Keratinocyte (primary cell): ENCODE measurements around the gene MAS1L. TPM values are rescaled to one million over a fixed set of nuclear protein-coding genes. Genes with fewer than 3 reads are reported as not detected.

Experiments used
- DNase-seq: peaks from one replicate; pipeline ENCODE4 v3.0.0-alpha.2; 2011; ENCODE audit warnings: low read depth, missing footprints, low spot score
- FAIRE-seq: peaks from 2 replicates; lab custom pipeline; 2011; peaks lifted over from hg19 to GRCh38; lab: Jason Lieb, UNC
- H2AFZ ChIP-seq: 2 replicates; pipeline ENCODE4 v1.6.0; 2012; ENCODE audit warnings: low read length, control low read depth, inconsistent platforms; ENCODE audit not compliant: control insufficient read depth
- H3K27ac ChIP-seq: 2 replicates; pipeline ENCODE4 v1.5.1; 2011; ENCODE audit warnings: low read length; ENCODE audit not compliant: control insufficient read depth, insufficient read depth
- H3K27me3 ChIP-seq: 3 replicates; pipeline ENCODE4 v1.6.0; 2011; ENCODE audit warnings: low read length; ENCODE audit not compliant: control insufficient read depth, insufficient read depth; ENCODE audit errors: extremely low read depth
- H3K36me3 ChIP-seq, 2 experiments: 2 replicates in 1 of 2; 3 replicates in 1 of 2; pipeline ENCODE4 v1.5.1; 2011; ENCODE audit warnings: low read length in 2 of 2, mild to moderate bottlenecking in 1 of 2; ENCODE audit not compliant: control insufficient read depth in 2 of 2, insufficient read depth in 2 of 2; ENCODE audit errors: extremely low read depth in 1 of 2
- H3K4me1 ChIP-seq: 3 replicates; pipeline ENCODE4 v1.5.1; 2011; ENCODE audit warnings: low read length; ENCODE audit not compliant: control insufficient read depth, insufficient read depth; ENCODE audit errors: extremely low read depth
- H3K4me2 ChIP-seq: 3 replicates; pipeline ENCODE4 v1.6.0; 2011; ENCODE audit warnings: low read depth, low read length; ENCODE audit not compliant: control insufficient read depth, insufficient read depth; ENCODE audit errors: extremely low read depth
- H3K4me3 ChIP-seq, 3 experiments: fragments of 200-600 bp in 1 of 3; sonication (generic) in 1 of 3; 2 replicates in 2 of 3; 3 replicates in 1 of 3; pipeline ENCODE4 v1.5.1; 2011 to 2016; ENCODE audit warnings: low read length in 3 of 3, mild to moderate bottlenecking in 3 of 3, control low read depth in 2 of 3, inconsistent platforms in 1 of 3, low read depth in 1 of 3, mixed read lengths in 1 of 3, mixed run types in 1 of 3, moderate library complexity in 1 of 3; ENCODE audit not compliant: control insufficient read depth in 2 of 3, insufficient read depth in 2 of 3; ENCODE audit errors: extremely low read depth in 1 of 3
- H3K79me2 ChIP-seq: 2 replicates; pipeline ENCODE4 v1.6.0; 2012; ENCODE audit warnings: low read length; ENCODE audit not compliant: control insufficient read depth, insufficient read depth
- H3K9ac ChIP-seq: 3 replicates; pipeline ENCODE4 v1.6.0; 2011; ENCODE audit warnings: low read length; ENCODE audit not compliant: control insufficient read depth, insufficient read depth; ENCODE audit errors: extremely low read depth
- H3K9me1 ChIP-seq: 3 replicates; pipeline ENCODE4 v1.6.0; 2011; ENCODE audit warnings: low read length; ENCODE audit not compliant: control insufficient read depth, insufficient read depth; ENCODE audit errors: extremely low read depth
- H3K9me3 ChIP-seq: 2 replicates; pipeline ENCODE4 v1.5.1; 2012; ENCODE audit warnings: low read depth, low read length; ENCODE audit not compliant: control insufficient read depth
- H4K20me1 ChIP-seq: 3 replicates; pipeline ENCODE4 v1.6.0; 2011; ENCODE audit warnings: low read length; ENCODE audit not compliant: control insufficient read depth, insufficient read depth; ENCODE audit errors: extremely low read depth
- EZH2 ChIP-seq: IDR thresholded peaks from one replicate; pipeline ENCODE4 v1.6.1; 2012; ENCODE audit warnings: inconsistent platforms, mild to moderate bottlenecking, low read length, moderate library complexity
- dilution Hi-C: fragments of 300-500 bp; cut with MboI; formaldehyde crosslinking; loops from one replicate; pipeline ENCODE4 v1.7.0; 2020; ENCODE audit warnings: low sequenced_read_pairs; ENCODE audit not compliant: extremely low pct_ligation_motif_present
- polyA plus RNA-seq, 5 experiments: library from polyadenylated mRNA; depleted of rRNA in 3 of 5; stranded (reverse) in 3 of 5; stranded (forward) in 1 of 5; unstranded in 1 of 5; fragments of >200 nt; gene quantifications; 1 replicate in 1 of 5; 2 replicates in 3 of 5; 3 replicates in 1 of 5; pipeline versions ENCODE4 v1.2.1 to v1.2.3, GENCODE V29; 2011 to 2012; ENCODE audit warnings: missing spikeins in 2 of 5, low read depth in 1 of 5, low replicate concordance in 1 of 5
- TF ChIP-seq, protein P1 (sequence below), 3 experiments: IDR thresholded peaks in 1 of 3; conservative IDR thresholded peaks in 1 of 3; optimal IDR thresholded peaks in 1 of 3; 2 replicates in 2 of 3; 3 replicates in 1 of 3; pipeline versions ENCODE3 to v1.5.1; 2011; ENCODE audit warnings: low read length in 3 of 3, mild to moderate bottlenecking in 3 of 3, moderate library complexity in 2 of 3, control low read depth in 1 of 3, inconsistent platforms in 1 of 3; ENCODE audit not compliant: insufficient read depth in 2 of 3; ENCODE audit errors: extremely low read depth in 1 of 3

The MAS1L gene
- polyA plus RNA-seq, 1 donor (not counting 4 experiments of a cell fraction or from before 2014, with no cell fraction given): not detected

DNA sequence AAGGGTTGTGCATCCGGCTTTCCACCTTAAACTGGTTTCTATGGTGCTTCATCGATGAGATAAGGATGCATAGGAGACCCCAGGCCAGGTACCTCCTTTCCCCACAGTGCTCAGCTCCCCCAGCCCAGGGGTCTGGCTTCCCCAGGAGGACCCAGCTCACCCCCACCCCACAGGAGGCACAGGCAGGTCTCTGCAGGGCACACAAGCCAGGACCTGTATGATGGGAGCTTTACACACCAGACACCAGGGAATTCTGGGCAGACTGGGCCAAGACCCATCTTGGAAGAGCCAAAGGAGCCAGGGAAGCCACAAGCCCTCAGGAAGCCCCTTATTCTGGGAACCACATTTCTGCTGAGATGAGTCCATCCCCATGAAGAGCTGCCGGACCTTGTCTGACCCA lies 42.2 kb upstream of the MAS1L start:
- dilution Hi-C loops: no loop called here
- no peak overlapping the region for H2AFZ ChIP-seq
- no peak overlapping the region for H3K9ac ChIP-seq
- H4K20me1 ChIP-seq: no peaks in the 10 kb centered on the region
- H3K4me3 ChIP-seq: no peak overlapping the region
- FAIRE-seq (no peak), DNase-seq (no peak)
- TF ChIP-seq EZH2: no peak
- TF ChIP-seq, protein P1, sequence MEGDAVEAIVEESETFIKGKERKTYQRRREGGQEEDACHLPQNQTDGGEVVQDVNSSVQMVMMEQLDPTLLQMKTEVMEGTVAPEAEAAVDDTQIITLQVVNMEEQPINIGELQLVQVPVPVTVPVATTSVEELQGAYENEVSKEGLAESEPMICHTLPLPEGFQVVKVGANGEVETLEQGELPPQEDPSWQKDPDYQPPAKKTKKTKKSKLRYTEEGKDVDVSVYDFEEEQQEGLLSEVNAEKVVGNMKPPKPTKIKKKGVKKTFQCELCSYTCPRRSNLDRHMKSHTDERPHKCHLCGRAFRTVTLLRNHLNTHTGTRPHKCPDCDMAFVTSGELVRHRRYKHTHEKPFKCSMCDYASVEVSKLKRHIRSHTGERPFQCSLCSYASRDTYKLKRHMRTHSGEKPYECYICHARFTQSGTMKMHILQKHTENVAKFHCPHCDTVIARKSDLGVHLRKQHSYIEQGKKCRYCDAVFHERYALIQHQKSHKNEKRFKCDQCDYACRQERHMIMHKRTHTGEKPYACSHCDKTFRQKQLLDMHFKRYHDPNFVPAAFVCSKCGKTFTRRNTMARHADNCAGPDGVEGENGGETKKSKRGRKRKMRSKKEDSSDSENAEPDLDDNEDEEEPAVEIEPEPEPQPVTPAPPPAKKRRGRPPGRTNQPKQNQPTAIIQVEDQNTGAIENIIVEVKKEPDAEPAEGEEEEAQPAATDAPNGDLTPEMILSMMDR (optimal IDR thresholded peaks at IDR 0.05 in 1 of 3, IDR thresholded peaks at IDR 0.05 in 1 of 3, conservative IDR thresholded peaks at IDR 0.05 in 1 of 3; ENCODE audit: extremely low read depth in 1 of 3, insufficient read depth in 2 of 3, low read length in 3 of 3): no peak
- no peaks in the 10 kb centered on the region for H3K27me3 ChIP-seq
- H3K27ac ChIP-seq: no peak overlapping the region
- H3K4me1 ChIP-seq: no peaks in the 10 kb centered on the region
- H3K4me2 ChIP-seq: no peak overlapping the region
- H3K36me3 ChIP-seq: no peaks in the 10 kb centered on the region
- no peaks in the 10 kb centered on the region for H3K9me1 ChIP-seq
- H3K9me3 ChIP-seq: no peaks in the 10 kb centered on the region
- H3K79me2 ChIP-seq: no peaks in the 10 kb centered on the region

DNA sequence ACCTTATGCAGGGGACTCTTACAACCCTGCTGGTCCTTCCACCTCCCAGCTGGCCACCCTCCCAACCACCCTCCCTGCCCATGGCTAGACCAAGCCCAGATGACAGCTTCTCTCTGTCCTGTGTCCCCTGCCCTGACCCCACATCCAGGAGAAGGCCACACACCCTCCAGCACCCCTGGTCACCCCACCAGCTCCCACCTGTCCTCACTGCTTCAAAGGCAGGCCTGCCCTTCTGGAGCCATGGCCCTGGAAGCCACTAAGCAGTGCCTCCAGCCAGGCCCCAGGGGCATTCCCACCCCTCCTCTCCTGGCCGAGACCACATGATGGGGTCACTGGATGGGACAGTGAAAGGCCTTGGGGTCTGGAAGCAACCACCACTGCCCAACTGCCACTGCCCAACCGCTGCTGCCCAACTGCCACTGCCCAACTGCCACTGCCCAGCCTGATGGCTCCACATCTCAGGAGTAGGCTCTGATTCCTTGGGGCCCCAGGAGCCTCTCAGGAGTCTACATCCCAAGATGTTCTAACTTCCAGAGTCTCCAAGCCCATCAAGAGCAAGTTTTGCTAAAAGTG lies 41.3 kb upstream of the MAS1L start:
- Histone ChIP-seq H3K9me1 (no peaks in the 10 kb centered on the region), H3K36me3 (no peaks in the 10 kb centered on the region), H3K4me3 (no peak overlapping the region), H3K79me2 (no peaks in the 10 kb centered on the region), H3K9me3 (no peaks in the 10 kb centered on the region), H2AFZ (no peak overlapping the region), H3K27ac (no peak overlapping the region), H3K27me3 (peaks cover 3% of the 10 kb centered on the region), H4K20me1 (no peaks in the 10 kb centered on the region), H3K4me2 (no peak overlapping the region), H3K4me1 (no peaks in the 10 kb centered on the region), H3K9ac (no peak overlapping the region)
- no peak for FAIRE-seq
- no peak for DNase-seq
- TF ChIP-seq, protein P1 (optimal IDR thresholded peaks at IDR 0.05 in 1 of 3, IDR thresholded peaks at IDR 0.05 in 1 of 3, conservative IDR thresholded peaks at IDR 0.05 in 1 of 3; ENCODE audit: extremely low read depth in 1 of 3, insufficient read depth in 2 of 3, low read length in 3 of 3): no peak
- no peak for TF ChIP-seq EZH2
- dilution Hi-C loops: no loop called here
